ENCODE measurements around the gene CADPS. TPM values are rescaled to one million over a fixed set of nuclear protein-coding genes. Genes with fewer than 3 reads are reported as not detected.

CADPS gene
- total RNA-seq, 1 donor from 2014 or later = 265 TPM

DNA sequence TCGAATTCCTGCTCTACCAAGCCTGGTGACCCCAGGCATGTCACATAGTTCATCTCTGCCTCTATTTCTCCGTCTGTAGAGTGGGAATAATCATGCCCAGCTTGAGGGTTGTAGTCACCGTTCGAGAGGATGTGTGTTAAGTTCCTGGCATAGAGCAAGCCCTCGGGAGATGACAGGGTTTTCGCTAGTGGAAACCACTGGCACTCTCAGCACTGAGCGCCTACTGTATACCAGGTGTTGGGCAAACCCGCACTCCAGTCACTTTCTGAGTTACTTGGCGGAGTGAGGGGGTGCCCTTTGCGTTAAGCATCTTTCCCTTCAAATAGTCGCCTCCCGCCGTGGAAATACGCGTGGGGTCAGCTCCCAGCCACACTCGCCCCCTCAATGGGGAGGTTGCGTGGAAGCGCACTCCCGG lies 506.9 kb downstream of the CADPS start:
- TF ChIP-seq, protein P1, sequence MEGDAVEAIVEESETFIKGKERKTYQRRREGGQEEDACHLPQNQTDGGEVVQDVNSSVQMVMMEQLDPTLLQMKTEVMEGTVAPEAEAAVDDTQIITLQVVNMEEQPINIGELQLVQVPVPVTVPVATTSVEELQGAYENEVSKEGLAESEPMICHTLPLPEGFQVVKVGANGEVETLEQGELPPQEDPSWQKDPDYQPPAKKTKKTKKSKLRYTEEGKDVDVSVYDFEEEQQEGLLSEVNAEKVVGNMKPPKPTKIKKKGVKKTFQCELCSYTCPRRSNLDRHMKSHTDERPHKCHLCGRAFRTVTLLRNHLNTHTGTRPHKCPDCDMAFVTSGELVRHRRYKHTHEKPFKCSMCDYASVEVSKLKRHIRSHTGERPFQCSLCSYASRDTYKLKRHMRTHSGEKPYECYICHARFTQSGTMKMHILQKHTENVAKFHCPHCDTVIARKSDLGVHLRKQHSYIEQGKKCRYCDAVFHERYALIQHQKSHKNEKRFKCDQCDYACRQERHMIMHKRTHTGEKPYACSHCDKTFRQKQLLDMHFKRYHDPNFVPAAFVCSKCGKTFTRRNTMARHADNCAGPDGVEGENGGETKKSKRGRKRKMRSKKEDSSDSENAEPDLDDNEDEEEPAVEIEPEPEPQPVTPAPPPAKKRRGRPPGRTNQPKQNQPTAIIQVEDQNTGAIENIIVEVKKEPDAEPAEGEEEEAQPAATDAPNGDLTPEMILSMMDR (IDR thresholded peaks at IDR 0.05; ENCODE audit: partially characterized antibody, unreplicated experiment) = no peak
- Mint-ChIP-seq H3K9me3 (ENCODE audit: unreplicated experiment) (peaks cover 4% of the 10 kb centered on the region), H3K4me3 (ENCODE audit: unreplicated experiment) (peak overlapping the region; percentile 78), H3K27ac (ENCODE audit: unreplicated experiment) (no peak overlapping the region), H3K4me1 (ENCODE audit: low read depth, unreplicated experiment) (peaks cover 27% of the 10 kb centered on the region), H3K27me3 (ENCODE audit: unreplicated experiment) (peaks cover 37% of the 10 kb centered on the region), H3K36me3 (ENCODE audit: unreplicated experiment) (no peaks in the 10 kb centered on the region)
- DNase-seq = no peak

DNA sequence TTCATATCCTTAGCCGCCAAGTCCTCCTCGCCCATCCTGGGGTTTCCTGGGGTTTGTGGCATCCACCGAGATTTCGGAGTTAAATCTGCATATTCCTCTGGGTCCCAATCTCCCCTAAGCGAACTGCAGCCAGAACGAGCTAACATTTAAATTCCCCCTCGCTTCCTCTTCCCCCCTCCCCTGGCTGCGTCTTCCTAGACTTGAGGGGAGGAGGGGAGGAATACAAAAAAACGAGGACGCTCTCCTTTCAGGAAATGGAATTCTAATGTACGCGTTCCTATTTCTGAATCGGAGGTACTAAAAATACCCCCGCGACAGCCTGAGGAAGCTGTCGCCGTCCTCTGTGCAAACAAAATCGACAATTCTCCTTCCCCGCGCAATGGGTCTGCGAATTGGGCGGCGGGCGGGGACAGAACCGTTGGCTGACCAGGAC lies 507.4 kb downstream of the CADPS start:
- peaks cover 27% of the 10 kb centered on the region for H3K4me1 Mint-ChIP-seq (ENCODE audit: low read depth, unreplicated experiment)
- H3K36me3 Mint-ChIP-seq (ENCODE audit: unreplicated experiment) = no peaks in the 10 kb centered on the region
- H3K9me3 Mint-ChIP-seq (ENCODE audit: unreplicated experiment) = peaks cover 4% of the 10 kb centered on the region
- TF ChIP-seq, protein P1 (IDR thresholded peaks at IDR 0.05; ENCODE audit: partially characterized antibody, unreplicated experiment) = no peak
- H3K27me3 Mint-ChIP-seq (ENCODE audit: unreplicated experiment) = peaks cover 35% of the 10 kb centered on the region
- no peak overlapping the region for H3K27ac Mint-ChIP-seq (ENCODE audit: unreplicated experiment)
- peak overlapping the region; percentile 78 for H3K4me3 Mint-ChIP-seq (ENCODE audit: unreplicated experiment)
- no peak for DNase-seq

DNA sequence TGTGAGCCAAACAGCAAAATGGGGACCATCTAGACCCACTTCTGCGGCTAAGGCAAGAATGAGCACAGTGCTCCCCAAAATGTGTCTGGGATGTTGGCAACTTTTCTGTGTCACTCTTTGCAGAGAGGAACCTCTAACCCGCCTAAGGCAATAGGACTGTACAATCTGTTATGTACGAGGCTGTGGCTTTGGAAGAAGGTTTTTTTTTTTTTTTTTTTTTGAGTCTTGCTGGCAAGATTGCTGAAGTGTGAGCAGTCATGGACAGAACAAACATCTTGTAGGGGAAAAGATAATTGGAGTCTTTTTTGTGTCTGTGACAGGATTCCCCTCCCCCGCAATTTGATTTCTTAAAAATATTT lies 509.1 kb downstream of the CADPS start:
- H3K4me3 Mint-ChIP-seq (ENCODE audit: unreplicated experiment) = no peak overlapping the region
- DNase-seq = no peak
- H3K36me3 Mint-ChIP-seq (ENCODE audit: unreplicated experiment) = no peaks in the 10 kb centered on the region
- H3K27ac Mint-ChIP-seq (ENCODE audit: unreplicated experiment) = no peak overlapping the region
- H3K9me3 Mint-ChIP-seq (ENCODE audit: unreplicated experiment) = peaks cover 4% of the 10 kb centered on the region
- TF ChIP-seq, protein P1 (IDR thresholded peaks at IDR 0.05; ENCODE audit: partially characterized antibody, unreplicated experiment) = no peak
- H3K4me1 Mint-ChIP-seq (ENCODE audit: low read depth, unreplicated experiment) = peaks cover 24% of the 10 kb centered on the region
- H3K27me3 Mint-ChIP-seq (ENCODE audit: unreplicated experiment) = peaks cover 29% of the 10 kb centered on the region

DNA sequence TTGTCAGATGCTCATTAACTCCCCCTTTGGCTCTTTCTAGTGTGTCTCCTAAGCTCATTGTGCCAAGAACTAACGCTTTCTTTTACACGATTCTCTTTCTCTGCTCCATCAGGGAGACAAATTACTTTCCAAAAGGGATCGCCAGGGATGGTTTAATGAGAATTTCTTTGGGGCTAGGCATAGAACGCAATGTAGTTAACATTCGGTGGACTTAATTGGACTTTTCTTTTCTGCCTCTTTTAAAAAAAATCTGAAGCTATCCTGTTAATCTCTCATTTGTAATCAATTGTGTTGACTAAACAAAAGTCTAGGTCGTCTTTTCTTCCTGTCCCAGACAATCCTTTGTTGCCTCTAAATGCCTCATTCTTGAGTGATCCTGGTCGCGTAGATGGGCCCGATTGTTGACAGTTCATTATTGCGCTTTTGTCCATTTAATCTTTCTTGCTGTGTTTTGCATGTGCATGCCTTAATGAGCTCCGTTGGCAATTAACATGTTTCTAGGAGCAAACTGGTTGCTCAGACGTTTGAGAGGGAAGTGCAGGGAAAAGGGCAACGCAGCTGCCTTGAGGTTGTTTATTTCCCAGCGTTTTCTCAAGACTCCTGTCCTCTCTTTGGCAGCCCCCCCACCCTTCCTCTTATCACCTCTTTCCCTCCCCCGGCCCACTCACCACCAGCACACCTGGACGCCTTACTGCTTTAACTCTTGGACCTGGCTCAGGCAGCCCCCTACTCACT lies 509.7 kb downstream of the CADPS start:
- H3K4me1 Mint-ChIP-seq (ENCODE audit: low read depth, unreplicated experiment) = peaks cover 18% of the 10 kb centered on the region
- H3K27ac Mint-ChIP-seq (ENCODE audit: unreplicated experiment) = no peak overlapping the region
- TF ChIP-seq, protein P1 (IDR thresholded peaks at IDR 0.05; ENCODE audit: partially characterized antibody, unreplicated experiment) = no peak
- no peak for DNase-seq
- peaks cover 24% of the 10 kb centered on the region for H3K27me3 Mint-ChIP-seq (ENCODE audit: unreplicated experiment)
- H3K4me3 Mint-ChIP-seq (ENCODE audit: unreplicated experiment) = peak overlapping the region; percentile 20
- H3K9me3 Mint-ChIP-seq (ENCODE audit: unreplicated experiment) = no peaks in the 10 kb centered on the region
- H3K36me3 Mint-ChIP-seq (ENCODE audit: unreplicated experiment) = no peaks in the 10 kb centered on the region

DNA sequence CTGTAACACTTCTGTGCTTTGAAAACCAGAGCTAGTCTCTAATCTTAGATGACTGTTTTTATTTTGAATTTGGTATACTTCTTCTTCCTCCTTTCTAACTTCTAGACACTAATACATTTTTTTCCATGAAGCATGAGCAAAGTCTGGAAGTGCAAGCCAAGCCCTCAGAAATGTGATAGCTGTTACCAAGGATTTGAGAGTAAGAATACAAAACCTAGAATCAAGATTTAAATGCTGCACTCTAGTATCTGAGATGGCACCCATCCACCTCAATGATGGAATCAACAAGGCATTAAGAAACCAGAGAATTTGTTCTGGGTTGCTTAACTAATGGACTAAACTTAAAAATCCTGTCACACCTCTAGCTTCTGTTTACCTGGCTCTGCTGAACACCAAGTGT lies 511.0 kb downstream of the CADPS start:
- Mint-ChIP-seq H3K4me1 (ENCODE audit: low read depth, unreplicated experiment) (peaks cover 13% of the 10 kb centered on the region), H3K36me3 (ENCODE audit: unreplicated experiment) (no peaks in the 10 kb centered on the region), H3K27me3 (ENCODE audit: unreplicated experiment) (peaks cover 14% of the 10 kb centered on the region), H3K27ac (ENCODE audit: unreplicated experiment) (no peak overlapping the region), H3K4me3 (ENCODE audit: unreplicated experiment) (no peak overlapping the region), H3K9me3 (ENCODE audit: unreplicated experiment) (no peaks in the 10 kb centered on the region)
- DNase-seq = no peak
- TF ChIP-seq, protein P1 (IDR thresholded peaks at IDR 0.05; ENCODE audit: partially characterized antibody, unreplicated experiment) = no peak

Data from glutamatergic neuron (in vitro differentiated cells).